Lower leg skin (tissue), 4 donors: ENCODE measurements around the gene DLG2. TPM values are rescaled to one million over a fixed set of nuclear protein-coding genes. Genes with fewer than 3 reads are reported as not detected.

Source experiments
- DNase-seq, 2 donors: peaks; one replicate each; pipeline ENCODE4 v3.0.0-alpha.2; 2019; ENCODE audit warnings: low spot score in 2 of 2
- H3K4me3 ChIP-seq: fragments of 200-600 bp; sonication (generic); 2 replicates; pipeline ENCODE4 v1.5.1; 2017; ENCODE audit warnings: mild to moderate bottlenecking, low read depth; ENCODE audit not compliant: poor library complexity, severe bottlenecking
- CTCF ChIP-seq, 3 donors: fragments of 450-650 bp; IDR thresholded peaks; one replicate each; pipeline ENCODE4 v1.5.1; 2016; ENCODE audit warnings: antibody characterized with exemption in 3 of 3, mild to moderate bottlenecking in 3 of 3, moderate library complexity in 2 of 3
- POLR2A ChIP-seq, 2 donors: fragments of 450-650 bp; IDR thresholded peaks; one replicate each; pipeline ENCODE4 v1.6.1; 2016 to 2017; ENCODE audit warnings: antibody characterized with exemption in 2 of 2, mild to moderate bottlenecking in 1 of 2, moderate library complexity in 1 of 2
- WGBS, 2 donors: methylation state at CpG; one replicate each; pipeline ENCODE4 v1.1.5; 2018; 5-methylcytosine and 5-hydroxymethylcytosine counted together
- intact Hi-C: fragments of 100-400 bp; cut with DNase I; formaldehyde crosslinking; loops from one replicate; pipeline ENCODE4 v1.15.0; 2023; ENCODE audit warnings: low total_unique reads
- total RNA-seq, 4 donors: library from RNA; depleted of rRNA; stranded (reverse); fragments of >200 nt; gene quantifications; one replicate each; pipeline ENCODE4 v1.1.0, GENCODE V29; 2016

DLG2 gene
- total RNA-seq, 4 donors from 2014 or later: 37.6 to 68.3 (median 46.0) TPM

- intact Hi-C loops: no loop called here
Measured at GRCh38 chr11:83922318-83922717, 1704.8 kb downstream of the DLG2 start.

GRCh38 chr11:83921447-83922192 is 1705.5 kb downstream of the DLG2 start:
- intact Hi-C loops: no loop called here

More at GRCh38 chr11:83922318-83922717, 1704.8 kb downstream of the DLG2 start:
- WGBS, 2 donors: 45 to 53% methylated on average over 4 of the region's 4 CpGs
- no peak for DNase-seq
- no peak overlapping the region for H3K4me3 ChIP-seq
- TF ChIP-seq POLR2A (IDR thresholded peaks at IDR 0.05) (no peak), CTCF (IDR thresholded peaks at IDR 0.05) (no peak)

GRCh38 chr11:83918476-83918875 is 1708.7 kb downstream of the DLG2 start:
- H3K4me3 ChIP-seq: no peak overlapping the region
- no peak for DNase-seq
- TF ChIP-seq CTCF (IDR thresholded peaks at IDR 0.05) (no peak), POLR2A (IDR thresholded peaks at IDR 0.05) (no peak)
- WGBS, 2 donors: 47 to 50% methylated on average over 3 of the region's 3 CpGs
- intact Hi-C loops: no loop called here

More at GRCh38 chr11:83921447-83922192, 1705.5 kb downstream of the DLG2 start:
- no peak overlapping the region for H3K4me3 ChIP-seq
- WGBS, 2 donors: 73 to 74% methylated on average over 7 of the region's 7 CpGs
- DNase-seq: no peak
- no peak for TF ChIP-seq CTCF (IDR thresholded peaks at IDR 0.05)
- no peak for TF ChIP-seq POLR2A (IDR thresholded peaks at IDR 0.05)

GRCh38 chr11:83914995-83915394 is 1712.1 kb downstream of the DLG2 start:
- H3K4me3 ChIP-seq: no peak overlapping the region
- DNase-seq: no peak
- TF ChIP-seq CTCF (IDR thresholded peaks at IDR 0.05) (no peak), POLR2A (IDR thresholded peaks at IDR 0.05) (no peak)
- intact Hi-C loops: no loop called here

GRCh38 chr11:83909579-83910534 is 1717.3 kb downstream of the DLG2 start:
- WGBS, 2 donors: 81 to 85% methylated on average over 5 of the region's 5 CpGs
- no peak overlapping the region for H3K4me3 ChIP-seq
- no peak for TF ChIP-seq CTCF (IDR thresholded peaks at IDR 0.05)
- no peak for TF ChIP-seq POLR2A (IDR thresholded peaks at IDR 0.05)
- intact Hi-C loops: no loop called here
- no peak for DNase-seq
